ENCODE results near the gene ZNF664. TPM values are rescaled to one million over a fixed set of nuclear protein-coding genes. Genes with fewer than 3 reads are reported as not detected.

The ZNF664 gene
- total RNA-seq, 1 donor from 2014 or later, result 67.6 TPM

- no peak overlapping the region for H3K4me3 Mint-ChIP-seq (ENCODE audit: unreplicated experiment)
- H3K4me1 ChIP-seq (ENCODE audit: insufficient read depth, low read length), result peaks cover 14% of the 10 kb centered on the region
- no peak overlapping the region for H3K9ac ChIP-seq (ENCODE audit: low read length)
- H3K27me3 ChIP-seq (ENCODE audit: insufficient read depth, low read length), result no peaks in the 10 kb centered on the region
- H3K27ac Mint-ChIP-seq (ENCODE audit: unreplicated experiment), result peak overlapping the region; percentile 9
- H3K79me2 ChIP-seq (ENCODE audit: insufficient read depth, low read length), result no peaks in the 10 kb centered on the region
- H3K4me1 Mint-ChIP-seq (ENCODE audit: low read depth, unreplicated experiment), result peaks cover 23% of the 10 kb centered on the region
- no peak overlapping the region for H3K4me3 ChIP-seq (ENCODE audit: insufficient read depth, low read depth, low read length)
- no peak for TF ChIP-seq EZH2 (IDR thresholded peaks at IDR 0.05; ENCODE audit: insufficient read depth, low read length)
- TF ChIP-seq CTCF (IDR thresholded peaks at IDR 0.05; ENCODE audit: insufficient read depth, low read depth, low read length), result no peak
- no peak for FAIRE-seq
- peak; percentile 84 for DNase-seq (ENCODE audit: low read depth)
- H3K36me3 Mint-ChIP-seq (ENCODE audit: low read depth, unreplicated experiment), result no peaks in the 10 kb centered on the region
- no peaks in the 10 kb centered on the region for H3K27me3 Mint-ChIP-seq (ENCODE audit: low read depth, unreplicated experiment)
- H2AFZ ChIP-seq (ENCODE audit: low read depth, low read length), result no peak overlapping the region
- no peaks in the 10 kb centered on the region for H3K9me3 ChIP-seq (ENCODE audit: insufficient read depth, low read depth, low read length)
- H4K20me1 ChIP-seq (ENCODE audit: insufficient read depth, low read length), result no peaks in the 10 kb centered on the region
- H3K36me3 ChIP-seq (ENCODE audit: insufficient read depth, low read length), result no peaks in the 10 kb centered on the region
- H3K4me2 ChIP-seq (ENCODE audit: low read length), result peak overlapping the region; percentile 53
- no peaks in the 10 kb centered on the region for H3K9me3 Mint-ChIP-seq (ENCODE audit: unreplicated experiment)
- no peak overlapping the region for H3K27ac ChIP-seq (ENCODE audit: low read depth, low read length)
These were observed 66.3 kb downstream of the ZNF664 start for GRCh38 chr12:124039276-124039675.

DNA sequence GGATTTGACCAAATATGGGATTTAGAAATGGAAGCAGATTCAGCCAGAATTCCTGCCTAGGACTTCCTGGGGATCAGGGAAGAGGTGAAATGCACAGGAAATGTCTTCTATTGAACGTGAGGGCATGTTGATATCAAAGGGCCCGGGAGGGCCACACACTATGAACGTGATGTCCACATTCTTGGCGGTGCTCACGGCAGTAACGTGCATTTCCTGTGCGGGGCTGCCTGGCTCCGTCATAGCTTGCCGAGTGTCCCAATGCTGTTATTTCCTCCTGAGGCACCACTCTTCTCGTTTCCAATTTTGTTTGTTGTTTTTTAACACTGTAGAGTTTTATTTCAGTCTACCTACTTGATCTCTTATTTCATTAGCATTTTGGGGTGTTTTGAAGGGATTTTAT lies 67.3 kb downstream of the ZNF664 start:
- Histone ChIP-seq H3K4me3 (ENCODE audit: insufficient read depth, low read depth, low read length) (no peak overlapping the region), H3K79me2 (ENCODE audit: insufficient read depth, low read length) (no peaks in the 10 kb centered on the region), H2AFZ (ENCODE audit: low read depth, low read length) (no peak overlapping the region), H3K4me1 (ENCODE audit: insufficient read depth, low read length) (peaks cover 14% of the 10 kb centered on the region), H4K20me1 (ENCODE audit: insufficient read depth, low read length) (no peaks in the 10 kb centered on the region), H3K4me2 (ENCODE audit: low read length) (no peak overlapping the region), H3K9me3 (ENCODE audit: insufficient read depth, low read depth, low read length) (no peaks in the 10 kb centered on the region), H3K36me3 (ENCODE audit: insufficient read depth, low read length) (no peaks in the 10 kb centered on the region), H3K27ac (ENCODE audit: low read depth, low read length) (no peak overlapping the region), H3K9ac (ENCODE audit: low read length) (no peak overlapping the region), H3K27me3 (ENCODE audit: insufficient read depth, low read length) (no peaks in the 10 kb centered on the region)
- Mint-ChIP-seq H3K27me3 (ENCODE audit: low read depth, unreplicated experiment) (no peaks in the 10 kb centered on the region), H3K9me3 (ENCODE audit: unreplicated experiment) (no peaks in the 10 kb centered on the region), H3K4me3 (ENCODE audit: unreplicated experiment) (no peak overlapping the region), H3K27ac (ENCODE audit: unreplicated experiment) (peak overlapping the region; percentile 73), H3K36me3 (ENCODE audit: low read depth, unreplicated experiment) (no peaks in the 10 kb centered on the region), H3K4me1 (ENCODE audit: low read depth, unreplicated experiment) (peaks cover 24% of the 10 kb centered on the region)
- DNase-seq (ENCODE audit: low read depth) (no peak), FAIRE-seq (no peak)
- TF ChIP-seq CTCF (IDR thresholded peaks at IDR 0.05; ENCODE audit: insufficient read depth, low read depth, low read length) (no peak), EZH2 (IDR thresholded peaks at IDR 0.05; ENCODE audit: insufficient read depth, low read length) (no peak)

GRCh38 chr12:124040737-124041136 lies 67.7 kb downstream of the ZNF664 start:
- no peak overlapping the region for H3K4me3 ChIP-seq (ENCODE audit: insufficient read depth, low read depth, low read length)
- H3K9me3 ChIP-seq (ENCODE audit: insufficient read depth, low read depth, low read length), result no peaks in the 10 kb centered on the region
- DNase-seq (ENCODE audit: low read depth) (no peak), FAIRE-seq (no peak)
- no peak for TF ChIP-seq CTCF (IDR thresholded peaks at IDR 0.05; ENCODE audit: insufficient read depth, low read depth, low read length)
- TF ChIP-seq EZH2 (IDR thresholded peaks at IDR 0.05; ENCODE audit: insufficient read depth, low read length), result no peak
- no peak overlapping the region for H3K4me2 ChIP-seq (ENCODE audit: low read length)
- H3K9ac ChIP-seq (ENCODE audit: low read length), result no peak overlapping the region
- H3K36me3 ChIP-seq (ENCODE audit: insufficient read depth, low read length), result no peaks in the 10 kb centered on the region
- H3K4me1 Mint-ChIP-seq (ENCODE audit: low read depth, unreplicated experiment), result peaks cover 28% of the 10 kb centered on the region
- no peaks in the 10 kb centered on the region for H3K27me3 Mint-ChIP-seq (ENCODE audit: low read depth, unreplicated experiment)
- H3K36me3 Mint-ChIP-seq (ENCODE audit: low read depth, unreplicated experiment), result no peaks in the 10 kb centered on the region
- H3K27ac Mint-ChIP-seq (ENCODE audit: unreplicated experiment), result no peak overlapping the region
- H3K4me1 ChIP-seq (ENCODE audit: insufficient read depth, low read length), result peaks cover 14% of the 10 kb centered on the region
- no peak overlapping the region for H3K4me3 Mint-ChIP-seq (ENCODE audit: unreplicated experiment)
- no peaks in the 10 kb centered on the region for H4K20me1 ChIP-seq (ENCODE audit: insufficient read depth, low read length)
- H3K27ac ChIP-seq (ENCODE audit: low read depth, low read length), result no peak overlapping the region
- no peaks in the 10 kb centered on the region for H3K79me2 ChIP-seq (ENCODE audit: insufficient read depth, low read length)
- H2AFZ ChIP-seq (ENCODE audit: low read depth, low read length), result no peak overlapping the region
- H3K27me3 ChIP-seq (ENCODE audit: insufficient read depth, low read length), result no peaks in the 10 kb centered on the region
- H3K9me3 Mint-ChIP-seq (ENCODE audit: unreplicated experiment), result no peaks in the 10 kb centered on the region

Data from astrocyte (in vitro differentiated cells and primary cell).